ENCODE measurements around the gene C17orf58. TPM values are rescaled to one million over a fixed set of nuclear protein-coding genes. Genes with fewer than 3 reads are reported as not detected.
A peak's percentile ranks its signal among the peaks of the same experiment; 100 is the strongest.
"Not testable (repeated sequence)": the region's sequence is repeated elsewhere in the genome, so short reads cannot be mapped to it uniquely, and the experiment has no call there.

C17orf58 gene
- total and polyA plus RNA-seq, 7 experiments from 2014 or later, result 0.28 to 6.9 (median 0.88) TPM; not detected in 2

DNA sequence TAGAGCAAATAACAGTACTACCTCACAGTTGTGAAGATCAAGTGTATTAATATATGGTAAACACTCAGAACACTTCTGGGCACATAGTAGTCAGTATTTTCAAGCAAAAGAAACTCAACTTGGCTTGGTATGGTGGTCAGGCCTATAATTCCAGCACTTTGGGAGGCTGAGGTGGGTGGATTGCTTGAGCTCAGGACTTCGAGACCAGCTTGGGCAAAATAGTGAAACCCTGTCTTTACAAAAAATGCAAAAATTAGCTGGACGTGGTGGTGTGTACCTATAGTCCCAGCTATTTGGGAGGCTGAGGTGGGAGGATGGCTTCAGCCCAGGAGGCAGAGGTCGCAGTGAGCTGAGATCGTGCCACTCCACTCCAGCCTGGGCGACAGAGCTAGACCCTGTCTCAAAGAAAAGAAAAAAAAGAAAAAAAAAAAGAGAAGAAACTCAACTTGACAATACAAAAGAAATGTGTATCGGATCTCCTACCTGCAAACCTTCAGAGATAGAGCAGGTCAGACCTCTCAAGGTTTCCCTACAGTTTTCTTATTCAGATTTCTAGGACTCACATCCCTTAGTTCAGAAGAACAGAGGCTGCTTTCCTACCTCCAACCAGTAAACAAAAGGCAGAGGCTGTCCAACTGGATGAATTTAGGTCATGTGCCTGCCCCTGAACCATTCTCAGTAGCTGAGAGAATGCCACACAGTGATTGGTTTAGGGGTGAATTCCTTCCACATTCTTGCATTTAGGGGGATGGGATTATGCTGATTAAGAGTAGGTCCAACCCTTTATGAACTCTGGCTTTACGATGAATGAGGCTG, 37.6 kb upstream of the C17orf58 start:
- H3K9me3 Mint-ChIP-seq, result peaks cover 0 to 5% (median 0%) of the 10 kb centered on the region in 11 donors
- no peak for ATAC-seq
- H3K27me3 ChIP-seq (ENCODE audit: control insufficient read depth in 2 of 2, insufficient read depth in 2 of 2, low read length in 2 of 2), result no peaks in the 10 kb centered on the region
- peaks cover 0 to 9% (median 0%) of the 10 kb centered on the region in 5 donors for H3K36me3 Mint-ChIP-seq
- intact Hi-C loops (cut with micrococcal nuclease), result loop anchor here (2.0 to 10.0 kb wide), 3 partner anchors 215 to 789 kb away; partner anchors contain the start of genes AMZ2 (in 1 of the 2) and HELZ (in 1 of the 2)
- H3K4me1 Mint-ChIP-seq, result peaks cover 6 to 24% (median 15%) of the 10 kb centered on the region in 7 donors
- ChIA-PET CTCF (no interaction called here), POLR2A (no interaction called here)
- peaks cover 0 to 3% (median 0%) of the 10 kb centered on the region in 5 donors for H3K27me3 Mint-ChIP-seq
- no peak overlapping the region for H3K4me3 Mint-ChIP-seq
- H3K36me3 ChIP-seq (ENCODE audit: control insufficient read depth in 2 of 3, insufficient read depth in 3 of 3, low read length in 3 of 3), result peaks cover 0 to 12% (median 0%) of the 10 kb centered on the region in 3 experiments
- H3K27ac Mint-ChIP-seq, result no peak overlapping the region
- peaks cover 8 to 16% of the 10 kb centered on the region in 2 donors for H3K4me1 ChIP-seq (ENCODE audit: control insufficient read depth in 2 of 2, insufficient read depth in 2 of 2, low read length in 2 of 2)
- no peaks in the 10 kb centered on the region for H3K9me3 ChIP-seq (ENCODE audit: control insufficient read depth in 2 of 3, low read length in 3 of 3)
- no peak overlapping the region for H3K27ac ChIP-seq (ENCODE audit: low read depth, low read length)
- no peak overlapping the region for H3K4me3 ChIP-seq (ENCODE audit: low read length)
- no peak for DNase-seq

DNA sequence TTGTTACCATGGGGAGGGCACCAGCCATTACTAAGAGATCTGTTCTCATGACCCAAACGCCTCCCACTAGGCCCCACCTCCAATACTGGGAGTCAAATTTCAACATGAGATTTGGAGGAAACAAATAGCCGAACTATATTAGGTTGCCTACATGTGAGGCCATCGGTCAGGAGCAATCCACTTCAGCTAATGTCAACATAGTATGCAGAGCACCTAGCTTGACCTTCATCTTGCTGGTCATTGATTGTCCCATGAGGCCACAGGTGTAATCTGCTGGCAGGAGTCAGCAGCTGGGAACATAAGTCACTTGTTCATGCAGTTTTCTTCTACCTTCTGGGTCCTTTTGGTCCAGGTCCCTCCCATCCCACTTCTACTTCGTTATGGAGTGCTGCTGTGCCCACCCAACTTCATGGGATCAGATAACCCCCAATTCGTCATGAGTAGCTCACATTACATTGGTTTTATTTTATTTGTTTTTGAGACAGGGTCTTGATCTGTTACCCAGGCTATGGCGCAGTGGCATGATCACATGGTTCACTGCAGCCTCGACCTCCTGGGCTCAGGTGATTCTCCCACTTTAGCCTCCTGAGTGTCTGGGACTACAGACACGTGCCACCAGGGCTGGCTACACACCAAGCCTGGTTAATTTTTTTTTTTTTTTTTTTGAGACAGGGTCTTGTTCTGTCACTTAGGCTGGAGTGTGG, 33.4 kb upstream of the C17orf58 start:
- Histone ChIP-seq H3K27ac (ENCODE audit: low read depth, low read length) (no peak overlapping the region), H3K9me3 (ENCODE audit: control insufficient read depth in 2 of 3, low read length in 3 of 3) (no peaks in the 10 kb centered on the region), H3K4me3 (ENCODE audit: low read length) (no peak overlapping the region), H3K36me3 (ENCODE audit: control insufficient read depth in 2 of 3, insufficient read depth in 3 of 3, low read length in 3 of 3) (no peaks in the 10 kb centered on the region), H3K27me3 (ENCODE audit: control insufficient read depth in 2 of 2, insufficient read depth in 2 of 2, low read length in 2 of 2) (no peaks in the 10 kb centered on the region), H3K4me1 (ENCODE audit: control insufficient read depth in 2 of 2, insufficient read depth in 2 of 2, low read length in 2 of 2) (peaks cover 0 to 3% of the 10 kb centered on the region in 2 donors)
- Mint-ChIP-seq H3K9me3 (no peaks in the 10 kb centered on the region), H3K4me3 (no peak overlapping the region), H3K36me3 (no peaks in the 10 kb centered on the region), H3K27me3 (peaks cover 0 to 7% (median 0%) of the 10 kb centered on the region in 5 donors), H3K27ac (peak overlapping the region in 1 of 9 donors; percentile 36), H3K4me1 (peaks cover 0 to 3% (median 0%) of the 10 kb centered on the region in 7 donors)
- POLR2A ChIA-PET, result no interaction called here
- no peak for ATAC-seq
- CTCF ChIA-PET, result interaction anchor here (0.7 kb wide), 1 partner anchor 69 kb away, joined by 6 read pairs; no protein-coding TSS in a partner anchor
- no peak for DNase-seq
- intact Hi-C loops (cut with micrococcal nuclease), result loop anchor here in 1 of 2 donors (10.0 kb wide), 1 partner anchor 785 kb away; the partner anchor contains the start of gene HELZ

DNA sequence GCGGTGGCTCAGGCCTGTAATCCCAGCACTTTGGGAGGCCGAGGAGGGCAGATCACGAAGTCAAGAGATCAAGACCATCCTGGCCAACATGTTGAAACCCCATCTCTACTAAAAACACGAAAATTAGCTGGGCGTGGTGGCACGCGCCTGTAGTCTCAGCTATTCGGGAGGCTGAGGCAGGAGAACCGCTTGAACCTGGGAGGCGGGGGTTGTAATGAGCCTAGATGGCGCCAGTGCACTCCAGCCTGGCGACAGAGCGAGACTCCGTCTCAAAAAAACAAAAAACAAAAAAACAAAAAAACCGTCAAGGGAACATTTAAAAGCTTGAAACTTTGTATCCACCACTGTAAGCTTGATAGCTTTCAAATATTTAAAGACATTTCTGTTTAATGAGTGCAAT, 26.3 kb upstream of the C17orf58 start:
- H3K4me3 ChIP-seq (ENCODE audit: low read length); POLR2A ChIA-PET; H3K27ac Mint-ChIP-seq; H3K9me3 ChIP-seq (ENCODE audit: control insufficient read depth in 2 of 3, low read length in 3 of 3); H3K27me3 ChIP-seq (ENCODE audit: control insufficient read depth in 2 of 2, insufficient read depth in 2 of 2, low read length in 2 of 2); DNase-seq; H3K27me3 Mint-ChIP-seq; H3K36me3 ChIP-seq (ENCODE audit: control insufficient read depth in 2 of 3, insufficient read depth in 3 of 3, low read length in 3 of 3); H3K27ac ChIP-seq (ENCODE audit: low read depth, low read length); H3K36me3 Mint-ChIP-seq; ATAC-seq; H3K4me3 Mint-ChIP-seq: not testable (repeated sequence)
- H3K4me1 ChIP-seq (ENCODE audit: control insufficient read depth in 2 of 2, insufficient read depth in 2 of 2, low read length in 2 of 2), result peaks cover 6 to 10% of the 10 kb centered on the region in 2 donors
- peaks cover 0 to 13% (median 0%) of the 10 kb centered on the region in 11 donors for H3K9me3 Mint-ChIP-seq
- peaks cover 5 to 18% (median 14%) of the 10 kb centered on the region in 7 donors for H3K4me1 Mint-ChIP-seq
- CTCF ChIA-PET, result interaction anchor here (0.6 kb wide), 1 partner anchor 600 kb away, joined by 3 read pairs; no protein-coding TSS in a partner anchor
- intact Hi-C loops (cut with micrococcal nuclease), result loop anchor here in 1 of 2 donors (5.0 kb wide), 1 partner anchor 1305 kb away; the partner anchor contains the start of gene ABCA5

DNA sequence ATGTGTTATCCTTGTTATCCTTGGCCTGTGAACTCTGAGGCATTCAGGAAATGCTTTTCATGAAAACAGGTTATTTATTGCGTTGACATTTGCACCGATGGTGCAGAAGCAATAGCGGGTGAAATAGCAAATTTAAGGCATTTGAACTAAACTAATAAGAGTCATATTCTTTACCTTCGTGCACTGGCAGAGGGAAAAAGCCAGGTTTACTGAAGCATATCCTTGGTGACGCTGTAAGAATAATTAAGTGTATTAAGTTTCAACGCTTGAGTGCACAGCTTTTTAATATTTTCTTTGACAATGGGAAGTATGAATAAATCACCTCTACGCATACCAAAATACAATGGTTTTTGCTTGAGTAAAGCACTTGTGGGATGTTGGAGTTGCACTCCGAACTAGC, 25.7 kb upstream of the C17orf58 start:
- H3K4me1 Mint-ChIP-seq, result peaks cover 6 to 21% (median 17%) of the 10 kb centered on the region in 7 donors
- peak overlapping the region in 4 of 9 donors; percentile 24 to 65 (median 34) for H3K27ac Mint-ChIP-seq
- intact Hi-C loops (cut with micrococcal nuclease), result loop anchor here in 1 of 2 donors (5.0 kb wide), 1 partner anchor 1305 kb away; the partner anchor contains the start of gene ABCA5
- H3K36me3 Mint-ChIP-seq, result peaks cover 0 to 3% (median 0%) of the 10 kb centered on the region in 5 donors
- H3K27me3 Mint-ChIP-seq, result peaks cover 0 to 9% (median 0%) of the 10 kb centered on the region in 5 donors
- ChIA-PET POLR2A (no interaction called here), CTCF (no interaction called here)
- H3K4me3 Mint-ChIP-seq, result peak overlapping the region in 6 of 10 donors; percentile 10 to 59 (median 40)
- DNase-seq, result no peak
- no peak overlapping the region for H3K4me3 ChIP-seq (ENCODE audit: low read length)
- no peak for ATAC-seq
- H3K27me3 ChIP-seq (ENCODE audit: control insufficient read depth in 2 of 2, insufficient read depth in 2 of 2, low read length in 2 of 2), result no peaks in the 10 kb centered on the region
- peaks cover 0 to 13% (median 0%) of the 10 kb centered on the region in 11 donors for H3K9me3 Mint-ChIP-seq
- H3K4me1 ChIP-seq (ENCODE audit: control insufficient read depth in 2 of 2, insufficient read depth in 2 of 2, low read length in 2 of 2), result peaks cover 6 to 10% of the 10 kb centered on the region in 2 donors
- no peaks in the 10 kb centered on the region for H3K36me3 ChIP-seq (ENCODE audit: control insufficient read depth in 2 of 3, insufficient read depth in 3 of 3, low read length in 3 of 3)
- H3K9me3 ChIP-seq (ENCODE audit: control insufficient read depth in 2 of 3, low read length in 3 of 3), result no peaks in the 10 kb centered on the region
- no peak overlapping the region for H3K27ac ChIP-seq (ENCODE audit: low read depth, low read length)

GRCh38 chr17:68020791-68021190, 24.5 kb upstream of the C17orf58 start:
- peak overlapping the region; percentile 79 for H3K4me3 ChIP-seq (ENCODE audit: low read length)
- H3K27ac ChIP-seq (ENCODE audit: low read depth, low read length), result not testable (repeated sequence)

GRCh38 chr17:68020409-68020756, 24.1 kb upstream of the C17orf58 start:
- no peaks in the 10 kb centered on the region for H3K9me3 ChIP-seq (ENCODE audit: control insufficient read depth in 2 of 3, low read length in 3 of 3)
- no peaks in the 10 kb centered on the region for H3K36me3 ChIP-seq (ENCODE audit: control insufficient read depth in 2 of 3, insufficient read depth in 3 of 3, low read length in 3 of 3)
- H3K27ac ChIP-seq (ENCODE audit: low read depth, low read length), result peak overlapping the region; percentile 79
- POLR2A ChIA-PET, result interaction anchor here (0.9 to 1.3 kb wide), 2 partner anchors 15 to 303 kb away, joined by 3 to 6 read pairs; partner anchors contain the start of genes KPNA2 and NOL11
- H3K36me3 Mint-ChIP-seq, result peaks cover 0 to 3% (median 0%) of the 10 kb centered on the region in 5 donors
- peaks cover 6 to 10% of the 10 kb centered on the region in 2 donors for H3K4me1 ChIP-seq (ENCODE audit: control insufficient read depth in 2 of 2, insufficient read depth in 2 of 2, low read length in 2 of 2)
- peak overlapping the region; percentile 89 to 100 (median 98) for H3K27ac Mint-ChIP-seq
- H3K27me3 ChIP-seq (ENCODE audit: control insufficient read depth in 2 of 2, insufficient read depth in 2 of 2, low read length in 2 of 2), result no peaks in the 10 kb centered on the region
- H3K4me1 Mint-ChIP-seq, result peaks cover 10 to 25% (median 17%) of the 10 kb centered on the region in 7 donors
- H3K27me3 Mint-ChIP-seq, result peaks cover 0 to 8% (median 0%) of the 10 kb centered on the region in 5 donors
- H3K9me3 Mint-ChIP-seq, result peaks cover 0 to 13% (median 0%) of the 10 kb centered on the region in 11 donors
- peak overlapping the region; percentile 85 to 95 (median 89) for H3K4me3 Mint-ChIP-seq
- intact Hi-C loops (cut with micrococcal nuclease), result loop anchor here (1.0 to 5.0 kb wide), 4 partner anchors 9 to 1307 kb away; partner anchors contain the start of genes KPNA2 (in 2 of the 2) and ABCA5 (in 1 of the 2)
- ATAC-seq (no peak), DNase-seq (no peak)
- CTCF ChIA-PET, result interaction anchor here (0.8 kb wide), 1 partner anchor 12 kb away, joined by 4 read pairs; no protein-coding TSS in a partner anchor
- peak overlapping the region; percentile 79 for H3K4me3 ChIP-seq (ENCODE audit: low read length)

More at GRCh38 chr17:68020791-68021190, 24.5 kb upstream of the C17orf58 start:
- Mint-ChIP-seq H3K27ac (peak overlapping the region; percentile 89 to 100 (median 98)), H3K4me1 (peaks cover 10 to 25% (median 17%) of the 10 kb centered on the region in 7 donors), H3K9me3 (peaks cover 0 to 13% (median 0%) of the 10 kb centered on the region in 11 donors), H3K4me3 (peak overlapping the region; percentile 85 to 95 (median 89))
- DNase-seq; H3K36me3 ChIP-seq (ENCODE audit: control insufficient read depth in 2 of 3, insufficient read depth in 3 of 3, low read length in 3 of 3); CTCF ChIA-PET; H3K9me3 ChIP-seq (ENCODE audit: control insufficient read depth in 2 of 3, low read length in 3 of 3); ATAC-seq; H3K36me3 Mint-ChIP-seq; H3K27me3 ChIP-seq (ENCODE audit: control insufficient read depth in 2 of 2, insufficient read depth in 2 of 2, low read length in 2 of 2); H3K27me3 Mint-ChIP-seq: not testable (repeated sequence)
- intact Hi-C loops (cut with micrococcal nuclease), result loop anchor here (1.0 to 5.0 kb wide), 4 partner anchors 9 to 1307 kb away; partner anchors contain the start of genes KPNA2 (in 2 of the 2) and ABCA5 (in 1 of the 2)
- peaks cover 6 to 10% of the 10 kb centered on the region in 2 donors for H3K4me1 ChIP-seq (ENCODE audit: control insufficient read depth in 2 of 2, insufficient read depth in 2 of 2, low read length in 2 of 2)
- POLR2A ChIA-PET, result interaction anchor here (0.9 to 1.3 kb wide), 2 partner anchors 15 to 303 kb away, joined by 3 to 6 read pairs; partner anchors contain the start of genes KPNA2 and NOL11

Data from naive thymus-derived CD4-positive, alpha-beta T cell (primary cell).